ENCODE data around the gene PGLYRP1.

Gene PGLYRP1
- 0 to 0.07 reads per million in 2 donors for total RNA-seq

- no peak for DNase-seq
Observed at GRCh38 chr19:46022431-46023310, at the start of gene PGLYRP1. Gene PGLYRP1 (minus strand): TSS chr19:46023053. CDS start chr19:46023021, 32 bp downstream.

GRCh38 chr19:46069806-46070341, 47.0 kb upstream of the PGLYRP1 start:
- no peak for DNase-seq

GRCh38 chr19:46068345-46069258, 45.7 kb upstream of the PGLYRP1 start:
- DNase-seq = no peak

GRCh38 chr19:46067691-46068090, 44.8 kb upstream of the PGLYRP1 start:
- no peak for DNase-seq

- no peak for DNase-seq
Observed at GRCh38 chr19:46066471-46066870, 43.6 kb upstream of the PGLYRP1 start.

GRCh38 chr19:46065486-46066071, 42.7 kb upstream of the PGLYRP1 start:
- no peak for DNase-seq

GRCh38 chr19:46063201-46063600, 40.3 kb upstream of the PGLYRP1 start:
- DNase-seq = no peak

GRCh38 chr19:46060012-46060411, 37.2 kb upstream of the PGLYRP1 start:
- DNase-seq = no peak

GRCh38 chr19:46058778-46059177, 35.9 kb upstream of the PGLYRP1 start:
- DNase-seq = no peak

- no peak for DNase-seq
Observed at GRCh38 chr19:46056536-46056935, 33.7 kb upstream of the PGLYRP1 start.

GRCh38 chr19:46052896-46053295, 30.0 kb upstream of the PGLYRP1 start:
- DNase-seq = no peak

GRCh38 chr19:46049597-46049996, 26.7 kb upstream of the PGLYRP1 start:
- DNase-seq = no peak

GRCh38 chr19:46043519-46043918, 20.7 kb upstream of the PGLYRP1 start:
- DNase-seq = no peak

GRCh38 chr19:46042252-46042883, 19.5 kb upstream of the PGLYRP1 start:
- DNase-seq = no peak

- no peak for DNase-seq
Observed at GRCh38 chr19:46040952-46041500, 18.2 kb upstream of the PGLYRP1 start, which contains the start of gene IGFL4. Gene IGFL4 (minus strand): TSS chr19:46041002. CDS start chr19:46040962, 40 bp downstream.

- no peak for DNase-seq
Observed at GRCh38 chr19:46040125-46040524, 17.3 kb upstream of the PGLYRP1 start.

GRCh38 chr19:46036744-46037128, 13.9 kb upstream of the PGLYRP1 start:
- no peak for DNase-seq

GRCh38 chr19:46035986-46036743, 13.3 kb upstream of the PGLYRP1 start:
- no peak for DNase-seq

GRCh38 chr19:46035546-46035945, 12.7 kb upstream of the PGLYRP1 start:
- DNase-seq = no peak

- no peak for DNase-seq
Observed at GRCh38 chr19:46033401-46033800, 10.5 kb upstream of the PGLYRP1 start.

- no peak for DNase-seq
Observed at GRCh38 chr19:46032597-46033025, 9.8 kb upstream of the PGLYRP1 start.
